ENCODE measurements around the gene P2RX2. TPM values are rescaled to one million over a fixed set of nuclear protein-coding genes. Genes with fewer than 3 reads are reported as not detected.

P2RX2 gene
- total RNA-seq, 2 donors from 2014 or later, result not detected

GRCh38 chr12:132624186-132624855, 5.7 kb downstream of the P2RX2 start:
- Histone ChIP-seq H3K4me3 (no peak overlapping the region), H3K27me3 (replicated peaks; ENCODE audit: insufficient read depth) (no peaks in the 10 kb centered on the region), H3K9me3 (no peaks in the 10 kb centered on the region), H3K36me3 (peaks cover 18% of the 10 kb centered on the region), H3K4me1 (ENCODE audit: control insufficient read depth in 1 of 2, low read depth in 2 of 2) (peaks cover 0 to 6% of the 10 kb centered on the region in 2 donors), H3K27ac (no peak overlapping the region)
- no peak for DNase-seq (ENCODE audit: low spot score)
- no peak for TF ChIP-seq CTCF (IDR thresholded peaks at IDR 0.05)
- no peak for ATAC-seq (ENCODE audit: insufficient number of reproducible peaks, low FRiP score, low read depth)

DNA sequence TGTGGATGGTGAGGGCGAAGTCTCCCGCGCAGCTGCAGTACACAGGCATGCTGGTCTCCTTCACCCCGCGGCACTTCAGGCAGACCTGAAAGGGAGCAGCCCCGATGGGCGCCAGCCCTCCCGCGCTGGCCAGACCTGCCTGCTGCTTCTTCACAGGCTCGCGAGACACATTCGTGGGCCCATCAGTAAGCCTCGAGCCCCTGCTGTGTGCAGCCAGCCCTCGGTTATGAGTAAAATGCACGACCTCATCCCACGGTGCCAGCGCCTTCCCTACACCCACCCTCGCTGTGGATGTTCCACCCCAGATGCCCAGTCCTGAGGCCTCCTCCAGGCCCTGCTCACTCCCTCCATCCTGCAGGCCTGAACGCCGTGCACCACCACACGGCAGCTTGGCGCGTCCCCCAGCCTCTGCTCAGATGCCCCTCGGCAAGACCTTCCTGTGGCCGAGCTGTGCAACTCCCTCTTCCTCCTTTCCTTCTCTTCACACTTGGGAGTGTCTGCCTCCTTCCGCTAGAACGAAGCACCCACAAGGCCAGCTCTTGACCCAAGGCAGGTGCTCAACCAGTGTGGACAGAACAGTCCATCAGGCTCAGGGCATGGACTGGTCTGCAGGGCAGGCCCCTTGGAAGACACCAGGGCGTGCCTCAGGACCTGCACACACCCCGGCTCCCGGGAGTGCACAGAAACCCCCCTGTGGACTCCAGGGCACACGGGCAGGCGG, 6.5 kb downstream of the P2RX2 start:
- Histone ChIP-seq H3K27ac (no peak overlapping the region), H3K27me3 (replicated peaks; ENCODE audit: insufficient read depth) (no peaks in the 10 kb centered on the region), H3K4me3 (no peak overlapping the region), H3K4me1 (ENCODE audit: control insufficient read depth in 1 of 2, low read depth in 2 of 2) (peaks cover 0 to 6% of the 10 kb centered on the region in 2 donors), H3K9me3 (no peaks in the 10 kb centered on the region), H3K36me3 (peaks cover 23% of the 10 kb centered on the region)
- DNase-seq (ENCODE audit: low spot score) (no peak), ATAC-seq (ENCODE audit: insufficient number of reproducible peaks, low FRiP score, low read depth) (no peak)
- no peak for TF ChIP-seq CTCF (IDR thresholded peaks at IDR 0.05)

DNA sequence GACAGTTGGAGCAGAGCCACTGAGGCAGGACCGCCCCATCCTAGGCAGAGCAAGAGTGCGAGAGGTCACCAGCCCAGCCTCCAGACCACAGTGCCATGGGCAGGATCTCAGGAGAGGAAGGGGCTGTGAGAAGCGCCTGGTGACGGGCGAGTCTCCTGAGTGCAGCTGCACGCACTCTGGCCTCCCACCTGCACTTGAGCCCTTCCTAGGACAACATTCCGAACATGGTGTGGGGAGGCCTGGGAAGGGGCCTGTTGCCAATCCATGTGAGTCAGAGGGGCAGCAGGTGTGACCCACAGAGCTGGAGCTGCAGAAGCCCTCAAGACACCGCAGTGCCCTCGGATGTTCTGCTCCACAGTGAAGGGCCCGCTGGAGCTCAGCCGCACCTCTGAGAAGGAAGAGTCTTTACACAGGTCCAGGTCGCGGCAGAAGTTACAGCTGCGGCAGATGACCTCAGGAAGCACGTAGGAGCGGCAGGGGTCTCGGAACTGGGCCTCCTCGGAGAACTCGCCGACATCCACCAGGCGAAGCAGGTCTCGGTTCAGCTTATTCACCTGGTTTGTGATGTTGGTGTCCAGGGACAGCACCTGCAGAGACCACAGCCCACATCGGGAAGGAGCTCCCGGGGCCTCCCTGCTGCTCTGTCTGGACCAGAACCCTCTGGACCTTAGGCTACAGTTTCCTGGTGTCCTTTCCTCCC, 7.3 kb downstream of the P2RX2 start:
- Histone ChIP-seq H3K4me3 (no peak overlapping the region), H3K4me1 (ENCODE audit: control insufficient read depth in 1 of 2, low read depth in 2 of 2) (peaks cover 0 to 6% of the 10 kb centered on the region in 2 donors), H3K27me3 (replicated peaks; ENCODE audit: insufficient read depth) (no peaks in the 10 kb centered on the region), H3K27ac (no peak overlapping the region), H3K36me3 (peaks cover 27% of the 10 kb centered on the region), H3K9me3 (no peaks in the 10 kb centered on the region)
- ATAC-seq (ENCODE audit: insufficient number of reproducible peaks, low FRiP score, low read depth), result no peak
- DNase-seq (ENCODE audit: low spot score), result no peak
- no peak for TF ChIP-seq CTCF (IDR thresholded peaks at IDR 0.05)

GRCh38 chr12:132629330-132629729, 10.8 kb downstream of the P2RX2 start:
- no peak for TF ChIP-seq CTCF (IDR thresholded peaks at IDR 0.05)
- Histone ChIP-seq H3K27ac (no peak overlapping the region), H3K27me3 (replicated peaks; ENCODE audit: insufficient read depth) (no peaks in the 10 kb centered on the region), H3K4me3 (no peak overlapping the region), H3K4me1 (ENCODE audit: control insufficient read depth in 1 of 2, low read depth in 2 of 2) (no peaks in the 10 kb centered on the region), H3K9me3 (no peaks in the 10 kb centered on the region), H3K36me3 (peaks cover 45% of the 10 kb centered on the region)
- ATAC-seq (ENCODE audit: insufficient number of reproducible peaks, low FRiP score, low read depth) (no peak), DNase-seq (ENCODE audit: low spot score) (no peak)

GRCh38 chr12:132630672-132631071, 12.1 kb downstream of the P2RX2 start:
- DNase-seq (ENCODE audit: low spot score) (no peak), ATAC-seq (ENCODE audit: insufficient number of reproducible peaks, low FRiP score, low read depth) (no peak)
- no peak for TF ChIP-seq CTCF (IDR thresholded peaks at IDR 0.05)
- H3K36me3 ChIP-seq, result peaks cover 44% of the 10 kb centered on the region
- no peaks in the 10 kb centered on the region for H3K4me1 ChIP-seq (ENCODE audit: control insufficient read depth in 1 of 2, low read depth in 2 of 2)
- H3K4me3 ChIP-seq, result no peak overlapping the region
- no peaks in the 10 kb centered on the region for H3K27me3 ChIP-seq (replicated peaks; ENCODE audit: insufficient read depth)
- no peak overlapping the region for H3K27ac ChIP-seq
- H3K9me3 ChIP-seq, result no peaks in the 10 kb centered on the region
